NCI-H510A treated with DMSO at 0.1 percent for 48 hours (cell line): ENCODE measurements around the gene ISYNA1.
A peak's percentile ranks its signal among the peaks of the same experiment; 100 is the strongest.
"Not testable (repeated sequence)": the region's sequence is repeated elsewhere in the genome, so short reads cannot be mapped to it uniquely, and the experiment has no call there.

Source experiments
- DNase-seq: peaks from one replicate; lab custom pipeline; 2025; lab: John Stamatoyannopoulos, UW

Gene ISYNA1

GRCh38 chr19:18419195-18419698, 18.7 kb downstream of the ISYNA1 start, which contains the start of gene SSBP4:
Gene SSBP4, plus strand, starts transcription at chr19:18419398. Its CDS starts 251 bp downstream, at chr19:18419649.
- DNase-seq, result peak; percentile 49

- no peak for DNase-seq
Observed at GRCh38 chr19:18418483-18419194, 19.3 kb downstream of the ISYNA1 start.

GRCh38 chr19:18418029-18418482, 19.9 kb downstream of the ISYNA1 start:
- DNase-seq, result no peak

GRCh38 chr19:18417250-18418028, 20.5 kb downstream of the ISYNA1 start:
- DNase-seq, result peak; percentile 74

- peak; percentile 75 for DNase-seq
Observed at GRCh38 chr19:18416778-18417249, 21.1 kb downstream of the ISYNA1 start.

- no peak for DNase-seq
Observed at GRCh38 chr19:18415178-18415867, 22.6 kb downstream of the ISYNA1 start.

- no peak for DNase-seq
Observed at GRCh38 chr19:18414504-18415177, 23.3 kb downstream of the ISYNA1 start.

- DNase-seq, result no peak
Observed at GRCh38 chr19:18412610-18413239, 25.2 kb downstream of the ISYNA1 start.

- DNase-seq, result peak; percentile 46
Observed at GRCh38 chr19:18408053-18408476, 29.9 kb downstream of the ISYNA1 start.

- no peak for DNase-seq
Observed at GRCh38 chr19:18406749-18407148, 31.2 kb downstream of the ISYNA1 start.

GRCh38 chr19:18405754-18406153, 32.2 kb downstream of the ISYNA1 start:
- not testable (repeated sequence) for DNase-seq

- DNase-seq, result not testable (repeated sequence)
Observed at GRCh38 chr19:18402455-18403248, 35.3 kb downstream of the ISYNA1 start.

GRCh38 chr19:18401580-18402112, 36.3 kb downstream of the ISYNA1 start:
- DNase-seq, result peak; percentile 54

GRCh38 chr19:18399008-18399407, 38.9 kb downstream of the ISYNA1 start:
- DNase-seq, result no peak

GRCh38 chr19:18397242-18398202, 40.4 kb downstream of the ISYNA1 start, which contains the start of gene LRRC25:
Gene LRRC25, minus strand, starts transcription at chr19:18397622. Its CDS starts 659 bp downstream, at chr19:18396963.
- DNase-seq, result no peak

GRCh38 chr19:18396471-18397241, 41.3 kb downstream of the ISYNA1 start:
- DNase-seq, result no peak

GRCh38 chr19:18393836-18394235, 44.1 kb downstream of the ISYNA1 start:
- DNase-seq, result no peak

GRCh38 chr19:18392926-18393325, 45.0 kb downstream of the ISYNA1 start:
- DNase-seq, result no peak
